ENCODE data around the gene KSR2.

- TF ChIP-seq CTCF (IDR thresholded peaks at IDR 0.05) (no peak), EP300 (IDR thresholded peaks at IDR 0.05) (no peak)
Observed at GRCh38 chr12:117403586-117404139, 565.1 kb downstream of the KSR2 start.

Data from ovary (tissue), 3 donors.